PC-9 (cell line): ENCODE measurements around the gene FGFR2. TPM values are rescaled to one million over a fixed set of nuclear protein-coding genes. Genes with fewer than 3 reads are reported as not detected.

ENCODE experiments used
- BruUV-seq: library from RNA; stranded (reverse); fragments of 400-500 nt; replicated peaks from 2 replicates; lab custom pipeline; 2021; lab: Mats Ljungman, UMichigan
- CTCF ChIA-PET: fragments of 300-600 bp; sonication (Branson Sonifier 250); formaldehyde crosslinking; loops from one replicate; lab custom pipeline; 2022; ENCODE audit warnings: antibody characterized with exemption; lab: Charles Lee
- POLR2A ChIA-PET: fragments of 300-600 bp; sonication (Branson Sonifier 250); formaldehyde crosslinking; loops from one replicate; lab custom pipeline; 2022; ENCODE audit warnings: antibody characterized with exemption; ENCODE audit not compliant: unreplicated experiment; lab: Charles Lee
- DNase-seq, 2 experiments: peaks; one replicate each; pipeline versions ENCODE4 v3.0.0 to v3.0.0-alpha.2; 2015 to 2022; ENCODE audit warnings: mixed read lengths in 1 of 2
- H2AFZ ChIP-seq: fragments of 200-600 bp; sonication (generic); 2 replicates; pipeline ENCODE4 v1.8.1; 2017; ENCODE audit warnings: antibody characterized with exemption
- H3F3A ChIP-seq: fragments of 200-600 bp; sonication (generic); 2 replicates; pipeline ENCODE4 v1.8.1; 2017; ENCODE audit warnings: antibody characterized with exemption, mild to moderate bottlenecking, low read depth; ENCODE audit not compliant: insufficient read depth
- H3K27ac ChIP-seq: fragments of 200-600 bp; sonication (generic); 2 replicates; pipeline ENCODE4 v1.6.1; 2016; ENCODE audit warnings: mixed run types
- H3K27me3 ChIP-seq: fragments of 200-600 bp; sonication (generic); 2 replicates; pipeline ENCODE4 v1.6.1; 2016; ENCODE audit warnings: low read depth, mixed run types; ENCODE audit not compliant: insufficient read depth
- H3K36me3 ChIP-seq: fragments of 200-600 bp; sonication (generic); 2 replicates; pipeline ENCODE4 v1.6.1; 2016; ENCODE audit warnings: low read depth, mixed run types
- H3K4me1 ChIP-seq: fragments of 200-600 bp; sonication (generic); replicated peaks from 2 replicates; pipeline ENCODE4 v1.6.1; 2016; ENCODE audit warnings: mixed run types; ENCODE audit not compliant: insufficient read depth
- H3K4me2 ChIP-seq: fragments of 200-600 bp; sonication (generic); 2 replicates; pipeline ENCODE4 v1.6.1; 2017; ENCODE audit warnings: mixed run types
- H3K4me3 ChIP-seq: fragments of 200-600 bp; sonication (generic); 2 replicates; pipeline ENCODE4 v1.6.1; 2016; ENCODE audit warnings: mixed run types
- H3K79me2 ChIP-seq: fragments of 200-600 bp; sonication (generic); 2 replicates; pipeline ENCODE4 v1.6.1; 2017; ENCODE audit warnings: low read depth, mixed run types
- H3K9me2 ChIP-seq: fragments of 200-600 bp; sonication (generic); 2 replicates; pipeline ENCODE4 v1.8.1; 2017; ENCODE audit warnings: mild to moderate bottlenecking; ENCODE audit not compliant: insufficient read depth
- H3K9me3 ChIP-seq: fragments of 200-600 bp; sonication (generic); 2 replicates; pipeline ENCODE4 v1.8.1; 2016; ENCODE audit warnings: low read depth; ENCODE audit not compliant: insufficient read depth
- H4K20me1 ChIP-seq: fragments of 200-600 bp; sonication (generic); 2 replicates; pipeline ENCODE4 v1.8.1; 2017; ENCODE audit not compliant: insufficient read depth
- EZH2 ChIP-seq: fragments of 200-600 bp; sonication (generic); IDR thresholded peaks from 2 replicates; pipeline ENCODE4 v1.8.0; 2017; ENCODE audit warnings: antibody characterized with exemption, low read depth
- intact Hi-C: fragments of 100-400 bp; cut with micrococcal nuclease; formaldehyde crosslinking; loops from one replicate; pipeline ENCODE4 v1.10.0; 2022; ENCODE audit not compliant: unreplicated experiment
- total RNA-seq: library from RNA; stranded (reverse); gene quantifications from 2 replicates; pipeline ENCODE4 v1.2.3, GENCODE V29; 2021
- TF ChIP-seq, protein P1 (sequence below): fragments of 200-600 bp; sonication (generic); conservative IDR thresholded peaks from 2 replicates; pipeline ENCODE4 v1.6.1; 2017; ENCODE audit warnings: mixed run types, antibody characterized with exemption, mild to moderate bottlenecking, moderate library complexity

FGFR2 gene
- total RNA-seq, 1 experiment from 2014 or later: not detected

DNA sequence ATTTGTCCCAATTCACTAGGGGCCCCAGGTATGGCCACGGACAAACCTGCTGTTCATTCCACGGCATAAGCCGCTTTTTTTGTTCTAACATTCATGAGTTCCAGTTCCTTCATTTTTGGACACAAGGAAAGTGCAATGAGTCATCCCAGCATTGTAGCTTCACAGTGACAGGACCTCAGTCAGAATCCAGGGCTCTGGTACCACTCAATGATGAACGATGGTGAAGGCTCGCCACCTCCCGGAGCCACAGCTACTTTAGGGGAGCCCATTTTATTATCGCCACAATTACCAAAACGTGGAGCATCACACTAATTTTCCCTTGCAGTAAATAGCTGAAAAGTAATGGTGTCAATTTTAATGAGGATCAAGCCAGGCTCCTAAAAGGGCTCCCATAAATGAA is 62.9 kb downstream of the FGFR2 start:
- Histone ChIP-seq H2AFZ (no peak overlapping the region), H3K36me3 (no peaks in the 10 kb centered on the region), H3K9me2 (no peaks in the 10 kb centered on the region), H3K4me2 (no peak overlapping the region), H3K4me3 (no peak overlapping the region), H3K27me3 (peaks cover 85% of the 10 kb centered on the region), H3K27ac (no peak overlapping the region), H4K20me1 (no peaks in the 10 kb centered on the region), H3K4me1 (no peaks in the 10 kb centered on the region), H3K9me3 (no peaks in the 10 kb centered on the region), H3K79me2 (no peaks in the 10 kb centered on the region), H3F3A (no peaks in the 10 kb centered on the region)
- ChIA-PET CTCF (no interaction called here), POLR2A (no interaction called here)
- TF ChIP-seq EZH2: no peak
- TF ChIP-seq, protein P1, sequence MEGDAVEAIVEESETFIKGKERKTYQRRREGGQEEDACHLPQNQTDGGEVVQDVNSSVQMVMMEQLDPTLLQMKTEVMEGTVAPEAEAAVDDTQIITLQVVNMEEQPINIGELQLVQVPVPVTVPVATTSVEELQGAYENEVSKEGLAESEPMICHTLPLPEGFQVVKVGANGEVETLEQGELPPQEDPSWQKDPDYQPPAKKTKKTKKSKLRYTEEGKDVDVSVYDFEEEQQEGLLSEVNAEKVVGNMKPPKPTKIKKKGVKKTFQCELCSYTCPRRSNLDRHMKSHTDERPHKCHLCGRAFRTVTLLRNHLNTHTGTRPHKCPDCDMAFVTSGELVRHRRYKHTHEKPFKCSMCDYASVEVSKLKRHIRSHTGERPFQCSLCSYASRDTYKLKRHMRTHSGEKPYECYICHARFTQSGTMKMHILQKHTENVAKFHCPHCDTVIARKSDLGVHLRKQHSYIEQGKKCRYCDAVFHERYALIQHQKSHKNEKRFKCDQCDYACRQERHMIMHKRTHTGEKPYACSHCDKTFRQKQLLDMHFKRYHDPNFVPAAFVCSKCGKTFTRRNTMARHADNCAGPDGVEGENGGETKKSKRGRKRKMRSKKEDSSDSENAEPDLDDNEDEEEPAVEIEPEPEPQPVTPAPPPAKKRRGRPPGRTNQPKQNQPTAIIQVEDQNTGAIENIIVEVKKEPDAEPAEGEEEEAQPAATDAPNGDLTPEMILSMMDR: no peak
- BruUV-seq: no TSS peak
- intact Hi-C loops: no loop called here
- DNase-seq: no peak

DNA sequence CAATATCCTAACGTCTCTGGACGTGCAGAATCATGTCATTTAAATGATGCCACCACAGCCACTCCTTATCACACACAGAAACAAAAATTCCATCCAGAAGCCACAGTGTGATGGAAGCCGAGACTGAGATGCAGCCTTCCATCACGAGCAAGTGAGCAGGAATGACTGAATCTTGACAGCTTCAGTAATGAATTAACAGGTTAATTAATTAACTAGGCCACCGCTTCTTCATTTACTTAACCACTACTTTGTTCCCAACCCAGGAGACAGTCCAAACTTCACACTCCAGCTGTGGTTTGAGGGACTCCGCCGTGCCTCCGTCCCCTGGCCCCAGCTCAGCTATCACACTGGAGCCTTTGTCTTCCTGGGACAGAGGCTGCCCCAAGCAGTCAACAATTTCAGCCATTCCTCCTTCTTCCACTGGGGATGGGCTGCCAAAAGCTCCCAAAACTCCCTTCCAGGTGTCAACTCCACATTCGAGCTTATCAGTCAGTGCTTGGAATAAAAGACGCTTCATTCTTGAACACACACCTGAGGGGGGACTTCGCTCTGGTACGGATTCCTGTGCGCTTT is 65.9 kb downstream of the FGFR2 start:
- Histone ChIP-seq H3K27me3 (peaks cover 77% of the 10 kb centered on the region), H4K20me1 (no peaks in the 10 kb centered on the region), H3K9me2 (no peaks in the 10 kb centered on the region), H2AFZ (no peak overlapping the region), H3K4me2 (no peak overlapping the region), H3K4me3 (no peak overlapping the region), H3F3A (no peaks in the 10 kb centered on the region), H3K36me3 (no peaks in the 10 kb centered on the region), H3K79me2 (no peaks in the 10 kb centered on the region), H3K27ac (no peak overlapping the region), H3K9me3 (no peaks in the 10 kb centered on the region), H3K4me1 (no peaks in the 10 kb centered on the region)
- BruUV-seq: no TSS peak
- ChIA-PET CTCF (no interaction called here), POLR2A (interaction anchor here (0.6 kb wide), 1 partner anchor 627 kb away, joined by 7 read pairs; no protein-coding TSS in a partner anchor)
- no peak for DNase-seq
- TF ChIP-seq, protein P1: no peak
- TF ChIP-seq EZH2: no peak
- intact Hi-C loops: no loop called here

DNA sequence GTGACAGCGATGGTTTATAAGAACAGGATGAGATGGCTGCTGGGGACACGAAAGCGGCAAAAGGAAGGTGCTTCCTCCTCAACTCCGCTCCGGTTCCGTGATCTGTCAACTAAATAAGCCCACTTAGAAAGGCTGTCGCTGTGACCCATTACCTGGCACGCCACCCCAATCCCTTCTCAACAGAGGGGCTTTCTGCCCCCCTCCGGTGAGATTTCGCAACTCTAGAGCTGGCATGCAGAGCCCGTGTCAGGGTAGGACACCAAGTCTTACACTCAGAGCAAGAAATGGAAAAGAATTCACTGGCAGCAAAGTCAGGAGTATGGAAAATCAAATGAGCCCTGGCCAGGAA is 66.4 kb downstream of the FGFR2 start:
- no TSS peak for BruUV-seq
- CTCF ChIA-PET: no interaction called here
- no peak overlapping the region for H3K27ac ChIP-seq

More for the DNA sequence above, 66.4 kb downstream of the FGFR2 start:
- Histone ChIP-seq H3K36me3 (no peaks in the 10 kb centered on the region), H2AFZ (no peak overlapping the region), H3K4me3 (no peak overlapping the region), H3K4me2 (no peak overlapping the region), H3K9me3 (no peaks in the 10 kb centered on the region), H3K9me2 (no peaks in the 10 kb centered on the region), H4K20me1 (no peaks in the 10 kb centered on the region), H3F3A (no peaks in the 10 kb centered on the region), H3K79me2 (no peaks in the 10 kb centered on the region), H3K27me3 (peaks cover 77% of the 10 kb centered on the region), H3K4me1 (no peaks in the 10 kb centered on the region)
- POLR2A ChIA-PET: no interaction called here
- intact Hi-C loops: no loop called here
- DNase-seq: no peak
- TF ChIP-seq EZH2: no peak
- TF ChIP-seq, protein P1: no peak
